ENCODE measurements around the gene GOLGA8T. TPM values are rescaled to one million over a fixed set of nuclear protein-coding genes. Genes with fewer than 3 reads are reported as not detected.
"Not testable (repeated sequence)": the region's sequence is repeated elsewhere in the genome, so short reads cannot be mapped to it uniquely, and the experiment has no call there.

GOLGA8T gene
- total RNA-seq, 2 donors from 2014 or later: 0.39 to 0.44 TPM

- not testable (repeated sequence) for H3K4me1 ChIP-seq; H3K36me3 ChIP-seq; H3K4me3 ChIP-seq; H3K27ac ChIP-seq; H3K27me3 ChIP-seq; DNase-seq (ENCODE audit: low spot score); H3K9me3 ChIP-seq
Measured at GRCh38 chr15:30171452-30171851, 36.6 kb downstream of the GOLGA8T start.

DNA sequence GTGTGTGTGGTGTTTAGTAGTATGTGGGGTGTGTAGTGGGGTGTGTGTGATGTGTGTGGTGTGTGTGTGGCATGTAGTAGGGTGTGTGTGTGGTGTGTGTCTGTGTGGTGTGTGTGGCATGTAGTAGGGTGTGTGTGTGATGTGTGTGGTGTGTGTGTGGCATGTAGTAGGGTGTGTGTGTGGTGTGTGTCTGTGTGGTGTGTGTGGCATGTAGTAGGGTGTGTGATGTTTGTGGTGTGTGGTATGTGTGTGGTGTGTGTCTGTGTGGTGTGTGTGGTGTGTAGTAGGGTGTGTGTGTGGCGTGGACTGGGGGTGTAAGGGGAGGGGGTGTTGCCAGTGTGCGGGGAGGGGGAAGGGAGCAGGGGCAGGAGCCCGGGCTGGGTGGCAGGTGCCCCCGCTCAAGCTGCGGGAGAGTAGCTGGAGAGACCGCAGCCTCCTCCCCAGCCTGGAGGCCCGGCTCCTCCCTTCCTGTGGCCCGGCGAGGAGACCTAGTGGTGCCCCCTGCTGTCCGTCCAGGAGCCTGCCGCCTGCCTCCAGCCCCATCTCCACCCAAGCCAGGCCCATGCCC lies 38.3 kb downstream of the GOLGA8T start:
- not testable (repeated sequence) for H3K27ac ChIP-seq; H3K4me3 ChIP-seq; DNase-seq (ENCODE audit: low spot score); H3K9me3 ChIP-seq; H3K36me3 ChIP-seq; H3K27me3 ChIP-seq; H3K4me1 ChIP-seq

GRCh38 chr15:30175291-30175690 lies 40.4 kb downstream of the GOLGA8T start:
- not testable (repeated sequence) for H3K9me3 ChIP-seq; DNase-seq (ENCODE audit: low spot score)

DNA sequence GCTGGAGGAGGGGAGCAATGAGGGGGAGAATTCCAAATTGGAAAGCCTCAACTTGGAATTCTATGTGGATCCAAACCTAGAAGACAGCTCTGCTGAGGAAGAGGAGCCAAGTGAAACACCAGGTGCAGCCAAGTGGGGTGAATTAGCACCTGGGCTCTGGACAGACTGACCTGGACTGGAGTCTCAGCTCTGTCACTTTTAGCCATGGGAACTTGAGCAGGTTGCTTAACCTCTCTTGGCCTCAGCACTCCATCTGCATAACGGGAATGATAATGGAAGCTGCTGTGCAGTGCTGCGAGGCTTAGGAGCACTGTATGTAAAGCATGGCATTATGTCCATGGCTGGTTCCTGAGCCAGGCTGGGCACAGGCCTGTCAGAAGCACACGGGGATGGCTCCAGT lies 41.8 kb downstream of the GOLGA8T start:
- not testable (repeated sequence) for H3K4me1 ChIP-seq; DNase-seq (ENCODE audit: low spot score); H3K4me3 ChIP-seq; H3K9me3 ChIP-seq; H3K27ac ChIP-seq; H3K27me3 ChIP-seq; H3K36me3 ChIP-seq

More at GRCh38 chr15:30175291-30175690, 40.4 kb downstream of the GOLGA8T start:
- not testable (repeated sequence) for H3K36me3 ChIP-seq, H3K27me3 ChIP-seq, H3K4me3 ChIP-seq, H3K4me1 ChIP-seq, H3K27ac ChIP-seq

DNA sequence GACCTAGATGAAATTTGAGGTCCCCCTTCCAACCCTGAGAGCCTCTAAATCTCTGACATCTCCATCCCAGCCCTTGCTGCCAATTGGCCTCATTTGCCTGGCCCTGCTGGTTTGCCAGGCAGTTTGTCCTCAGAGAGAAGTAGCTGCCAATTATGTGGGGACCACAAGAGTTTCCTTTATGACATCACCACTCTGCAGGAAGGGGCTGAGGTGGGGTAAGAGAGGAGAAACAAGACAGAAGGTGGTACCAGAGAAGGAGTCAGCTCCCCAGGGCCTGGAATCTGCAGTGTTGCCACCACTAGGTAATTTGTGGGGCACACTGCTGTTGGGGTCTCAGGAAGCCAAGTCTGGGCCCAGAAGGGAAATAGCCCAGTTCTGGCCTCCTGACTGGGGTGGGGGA lies 45.0 kb downstream of the GOLGA8T start:
- not testable (repeated sequence) for H3K4me3 ChIP-seq; H3K27me3 ChIP-seq; H3K27ac ChIP-seq; DNase-seq (ENCODE audit: low spot score); H3K36me3 ChIP-seq; H3K9me3 ChIP-seq; H3K4me1 ChIP-seq

DNA sequence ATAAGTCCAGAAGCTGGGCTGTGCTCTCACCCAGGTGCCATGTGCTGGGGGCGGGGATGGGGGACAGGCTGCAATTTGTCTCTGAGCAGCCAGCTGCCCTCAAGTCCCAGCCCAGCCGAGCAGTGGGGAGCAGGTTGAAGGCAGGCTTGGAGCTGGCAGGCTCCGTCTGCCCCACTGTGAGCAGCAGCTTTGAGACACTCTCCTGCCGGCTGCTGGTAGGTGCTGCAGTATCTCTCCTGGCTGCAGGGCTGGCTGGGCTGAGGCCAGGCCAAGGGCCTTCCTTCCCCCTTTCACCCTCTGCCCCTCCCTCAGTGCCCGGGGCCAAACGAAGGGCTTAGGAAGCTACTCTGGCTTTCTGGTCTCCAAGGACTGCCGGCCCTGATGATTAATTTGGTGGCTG lies 50.6 kb downstream of the GOLGA8T start:
- H3K27ac ChIP-seq; H3K27me3 ChIP-seq; H3K9me3 ChIP-seq; H3K4me1 ChIP-seq; H3K4me3 ChIP-seq; DNase-seq (ENCODE audit: low spot score); H3K36me3 ChIP-seq: not testable (repeated sequence)

DNA sequence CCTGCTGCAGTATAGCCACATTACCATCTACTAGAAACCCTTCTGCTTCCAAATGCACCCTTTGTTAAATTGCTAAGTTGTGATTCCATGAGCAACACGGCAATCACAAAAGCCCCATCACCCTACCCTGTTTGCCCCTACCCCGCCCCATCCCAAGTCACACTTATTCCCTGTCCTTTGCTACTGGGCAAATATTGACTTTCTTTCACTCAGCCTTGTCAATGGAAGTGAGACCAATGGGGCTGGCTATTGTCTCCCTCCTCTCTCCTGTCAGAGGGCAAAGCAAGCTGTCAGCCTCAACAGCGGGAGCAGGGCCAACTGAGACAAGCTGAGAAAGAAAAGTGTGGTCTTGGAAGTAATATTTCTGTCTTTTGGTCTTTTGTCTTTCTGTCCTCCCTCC lies 52.6 kb downstream of the GOLGA8T start:
- H3K9me3 ChIP-seq; H3K27me3 ChIP-seq; H3K27ac ChIP-seq; DNase-seq (ENCODE audit: low spot score); H3K4me1 ChIP-seq; H3K4me3 ChIP-seq; H3K36me3 ChIP-seq: not testable (repeated sequence)

GRCh38 chr15:30189754-30190153 lies 54.9 kb downstream of the GOLGA8T start:
- not testable (repeated sequence) for H3K36me3 ChIP-seq; H3K27me3 ChIP-seq; H3K4me1 ChIP-seq; H3K27ac ChIP-seq; H3K4me3 ChIP-seq; DNase-seq (ENCODE audit: low spot score); H3K9me3 ChIP-seq

GRCh38 chr15:30191143-30191542 lies 56.3 kb downstream of the GOLGA8T start:
- not testable (repeated sequence) for H3K27me3 ChIP-seq; H3K36me3 ChIP-seq; H3K9me3 ChIP-seq; DNase-seq (ENCODE audit: low spot score); H3K27ac ChIP-seq; H3K4me3 ChIP-seq; H3K4me1 ChIP-seq

GRCh38 chr15:30191639-30192038 lies 56.8 kb downstream of the GOLGA8T start:
- not testable (repeated sequence) for DNase-seq (ENCODE audit: low spot score); H3K4me1 ChIP-seq; H3K9me3 ChIP-seq; H3K27ac ChIP-seq; H3K36me3 ChIP-seq; H3K4me3 ChIP-seq; H3K27me3 ChIP-seq

- H3K4me1 ChIP-seq; H3K27ac ChIP-seq; H3K4me3 ChIP-seq; H3K27me3 ChIP-seq; DNase-seq (ENCODE audit: low spot score); H3K9me3 ChIP-seq; H3K36me3 ChIP-seq: not testable (repeated sequence)
Measured at GRCh38 chr15:30192119-30192745, 57.4 kb downstream of the GOLGA8T start.

DNA sequence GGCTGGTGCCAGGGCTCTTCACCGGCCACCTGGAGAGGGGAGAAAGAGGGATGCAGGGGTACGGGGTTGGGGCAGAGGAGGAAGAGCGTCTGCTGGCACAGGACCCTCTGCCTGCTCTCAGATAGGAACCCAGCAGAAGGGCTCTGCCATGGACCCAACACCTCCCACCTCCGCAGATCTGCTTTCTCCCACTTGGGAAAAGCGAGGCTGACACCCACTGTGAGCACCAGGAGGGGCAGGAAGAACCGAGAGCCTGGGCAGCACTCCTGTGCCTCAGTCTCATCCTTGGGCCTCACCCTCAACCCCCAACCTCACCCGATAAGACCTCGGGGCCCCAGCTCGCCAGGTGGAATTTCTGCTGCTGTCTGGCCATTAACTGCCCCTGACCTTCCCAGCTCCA lies 58.0 kb downstream of the GOLGA8T start:
- not testable (repeated sequence) for H3K27me3 ChIP-seq; H3K4me3 ChIP-seq; H3K4me1 ChIP-seq; H3K9me3 ChIP-seq; H3K27ac ChIP-seq; DNase-seq (ENCODE audit: low spot score); H3K36me3 ChIP-seq

Other genes with a start within 250 kb of the GOLGA8T start
- not detected for gene GOLGA8J, start 52.1 kb upstream of the GOLGA8T start, total RNA-seq